Mucosa of descending colon (tissue), 3 donors: Measurements from ENCODE around the gene SIN3B. TPM values are rescaled to one million over a fixed set of nuclear protein-coding genes. Genes with fewer than 3 reads are reported as not detected.

Source experiments
- ATAC-seq: fragments of 200-7000 bp; cut with Tn5 transposase; one replicate; pipeline ENCODE4 v1.9.1; 2020; ENCODE audit warnings: mild to moderate bottlenecking, moderate library complexity
- DNase-seq, 3 donors: peaks; one replicate each; pipeline ENCODE4 v3.0.0-alpha.2; 2020
- H3K36me3 ChIP-seq: fragments of 200-600 bp; one replicate; pipeline ENCODE4 v1.8.0; 2021; ENCODE audit warnings: low read depth, mild to moderate bottlenecking
- H3K4me1 ChIP-seq: fragments of 200-600 bp; one replicate; pipeline ENCODE4 v1.8.0; 2021; ENCODE audit warnings: low read depth, mild to moderate bottlenecking
- H3K4me3 ChIP-seq: fragments of 200-600 bp; one replicate; pipeline ENCODE4 v1.8.0; 2021; ENCODE audit warnings: mild to moderate bottlenecking
- H3K9me3 ChIP-seq: fragments of 200-600 bp; one replicate; pipeline ENCODE4 v1.8.0; 2021; ENCODE audit warnings: mild to moderate bottlenecking
- CTCF ChIP-seq: fragments of 200-600 bp; IDR thresholded peaks from one replicate; pipeline ENCODE4 v1.8.0; 2022; ENCODE audit warnings: antibody characterized with exemption, mild to moderate bottlenecking
- intact Hi-C, 2 donors: fragments of 100-400 bp; cut with DNase I in 1 of 2; cut with micrococcal nuclease in 1 of 2; formaldehyde crosslinking; loops; one replicate each; pipeline versions ENCODE4 v1.11.0 to v1.11.1; 2022; cut with DNase I, micrococcal nuclease
- total RNA-seq, 3 donors: library from RNA; stranded (reverse); fragmentation: NEBNext Ultra II Directional in 2 of 3; extraction: Animal tissue kit (Norgen Biotek cat#: 25700) in 2 of 3; gene quantifications; one replicate each; pipeline versions ENCODE4 v1.2.1 to v1.2.4, GENCODE V29; 2021 to 2023
- donor health status: DM: no; HTN: no; CAD: no; lungs with moderate emphysema.
- donor health status: DM: no; HTN: no; CAD: no.
- donor health status: DM: no; HTN: yes; CAD: no.

SIN3B gene
- total RNA-seq, 3 donors from 2014 or later = 30.7 to 56.6 (median 38.9) TPM

DNA sequence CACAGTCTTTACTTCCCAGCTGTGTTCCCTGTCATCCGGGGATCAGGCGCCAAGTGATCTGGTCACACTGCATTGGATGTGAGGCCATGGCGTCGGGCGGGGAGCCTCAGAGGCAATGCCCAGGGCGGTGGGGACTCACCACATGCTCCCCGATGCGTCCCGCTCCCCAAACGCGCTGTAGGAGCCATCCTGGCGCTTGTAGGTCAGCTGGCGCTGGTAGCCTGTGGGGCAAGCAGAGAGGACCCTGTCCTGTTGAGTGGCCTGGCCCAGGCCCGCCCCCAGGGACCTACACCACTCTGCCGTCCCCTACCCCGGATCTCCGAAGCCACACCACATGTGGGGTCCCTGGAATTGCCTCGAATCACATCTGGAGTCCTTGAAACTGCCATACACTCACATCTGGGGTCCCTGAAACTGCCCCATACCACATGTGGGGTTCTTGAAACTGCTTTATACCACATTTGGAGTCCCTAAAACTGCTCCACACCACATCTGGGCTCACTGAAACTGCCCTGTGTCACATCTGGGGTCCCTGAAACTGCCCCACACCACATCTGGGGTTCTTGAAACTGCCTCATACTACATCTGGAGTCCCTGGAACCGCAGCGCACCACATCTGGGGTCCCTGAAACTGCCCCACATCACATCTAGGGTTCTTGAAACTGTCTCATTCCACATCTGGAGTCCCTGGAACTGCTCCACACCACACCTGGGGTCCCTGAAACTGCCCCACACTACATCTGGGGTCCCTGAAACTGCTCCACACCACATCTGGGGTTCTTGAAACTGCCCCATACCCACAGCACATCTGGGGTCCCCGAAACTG, 92.8 kb downstream of the SIN3B start:
- peaks cover 10% of the 10 kb centered on the region for H3K9me3 ChIP-seq
- no peak for TF ChIP-seq CTCF
- no peaks in the 10 kb centered on the region for H3K4me1 ChIP-seq
- DNase-seq (no peak), ATAC-seq (no peak)
- H3K4me3 ChIP-seq = no peak overlapping the region
- no peaks in the 10 kb centered on the region for H3K36me3 ChIP-seq
- intact Hi-C loops = no loop called here

DNA sequence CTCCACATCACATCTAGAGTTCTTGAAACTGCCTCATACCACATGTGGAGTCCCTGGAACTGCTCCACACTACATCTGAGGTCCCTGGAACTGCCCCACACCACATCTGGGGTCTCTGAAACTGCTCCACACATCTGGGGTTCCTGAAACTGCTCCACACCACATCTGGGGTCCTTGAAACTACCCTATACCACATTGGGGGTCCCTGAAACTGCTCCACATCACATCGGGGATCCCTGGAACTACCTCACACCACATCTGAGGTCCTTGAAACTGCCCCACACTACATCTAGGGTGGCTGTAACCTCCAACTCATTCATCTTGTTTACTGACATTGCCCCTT, 93.4 kb downstream of the SIN3B start:
- ATAC-seq (no peak), DNase-seq (no peak)
- H3K9me3 ChIP-seq = peaks cover 10% of the 10 kb centered on the region
- intact Hi-C loops = no loop called here
- no peak overlapping the region for H3K4me3 ChIP-seq
- H3K4me1 ChIP-seq = no peaks in the 10 kb centered on the region
- TF ChIP-seq CTCF = no peak
- no peaks in the 10 kb centered on the region for H3K36me3 ChIP-seq

DNA sequence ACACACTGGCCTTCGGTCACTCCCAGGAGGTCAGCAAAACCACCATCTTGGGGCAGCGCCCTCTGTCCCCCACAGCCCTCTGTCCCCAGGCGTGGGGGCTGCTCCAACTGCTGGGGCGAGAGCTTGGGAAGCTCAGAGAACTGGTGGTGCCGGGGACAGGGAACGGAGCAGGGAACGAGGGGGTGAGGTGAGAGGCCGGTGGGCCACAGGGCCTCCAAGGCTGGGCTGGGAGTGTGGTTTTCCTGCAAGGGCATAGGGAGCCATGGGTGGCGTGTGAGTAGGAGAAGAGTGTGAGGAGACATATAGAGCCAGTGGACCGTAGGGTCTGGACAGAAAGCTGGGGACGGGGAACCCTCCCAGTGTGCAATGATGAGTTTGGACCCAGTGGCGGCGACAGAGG, 93.8 kb downstream of the SIN3B start:
- Histone ChIP-seq H3K36me3 (no peaks in the 10 kb centered on the region), H3K4me1 (no peaks in the 10 kb centered on the region), H3K4me3 (no peak overlapping the region), H3K9me3 (peaks cover 10% of the 10 kb centered on the region)
- ATAC-seq (no peak), DNase-seq (no peak)
- intact Hi-C loops = no loop called here
- no peak for TF ChIP-seq CTCF

DNA sequence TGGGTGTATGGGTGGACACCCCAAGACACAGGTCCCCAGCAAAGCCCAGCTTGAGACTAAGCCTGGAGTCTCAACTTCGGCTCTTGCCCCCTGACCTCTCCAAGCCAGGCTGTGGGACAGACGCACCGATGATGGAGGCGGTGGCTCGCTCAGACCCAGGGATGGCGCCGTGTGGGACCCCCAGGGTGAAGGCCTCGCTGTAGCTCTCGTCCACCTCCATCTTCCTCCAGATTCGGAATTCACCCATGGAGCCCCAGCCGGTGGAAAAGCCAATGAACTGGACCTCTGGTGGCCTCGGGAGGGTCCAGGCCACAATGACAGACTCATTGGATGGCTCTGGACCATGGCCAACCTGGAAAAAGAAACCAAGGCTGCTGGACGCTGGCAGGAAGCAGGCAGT, 98.7 kb downstream of the SIN3B start:
- H3K9me3 ChIP-seq = peaks cover 10% of the 10 kb centered on the region
- no peaks in the 10 kb centered on the region for H3K36me3 ChIP-seq
- intact Hi-C loops = no loop called here
- no peaks in the 10 kb centered on the region for H3K4me1 ChIP-seq
- ATAC-seq (no peak), DNase-seq (no peak)
- H3K4me3 ChIP-seq = no peak overlapping the region
- no peak for TF ChIP-seq CTCF

- DNase-seq (no peak), ATAC-seq (no peak)
- Histone ChIP-seq H3K4me3 (no peak overlapping the region), H3K4me1 (no peaks in the 10 kb centered on the region), H3K9me3 (peaks cover 10% of the 10 kb centered on the region), H3K36me3 (no peaks in the 10 kb centered on the region)
- no peak for TF ChIP-seq CTCF
- intact Hi-C loops = no loop called here
Observed at GRCh38 chr19:16928351-16928750, 99.2 kb downstream of the SIN3B start.
